DLD1 (cell line): ENCODE results near the gene CDC42SE2.
"Not testable (repeated sequence)": the region's sequence is repeated elsewhere in the genome, so short reads cannot be mapped to it uniquely, and the experiment has no call there.

Source experiments
- in situ Hi-C: cut with HindIII; loops from 2 replicates; pipeline ENCODE4 v1.10.0; 2017; ENCODE audit warnings: low sequenced_read_pairs

CDC42SE2 gene

GRCh38 chr5:131386779-131387178 is 122.9 kb downstream of the CDC42SE2 start:
- in situ Hi-C loops: no loop called here

GRCh38 chr5:131387255-131387654 is 123.4 kb downstream of the CDC42SE2 start:
- in situ Hi-C loops: no loop called here

GRCh38 chr5:131389096-131389868 is 125.4 kb downstream of the CDC42SE2 start:
- in situ Hi-C loops: no loop called here

- in situ Hi-C loops: no loop called here
Observed at GRCh38 chr5:131389869-131390265, 126.0 kb downstream of the CDC42SE2 start.

- in situ Hi-C loops: no loop called here
Observed at GRCh38 chr5:131392466-131393095, 128.7 kb downstream of the CDC42SE2 start.

GRCh38 chr5:131393498-131393968 is 129.7 kb downstream of the CDC42SE2 start:
- in situ Hi-C loops: no loop called here

GRCh38 chr5:131394128-131394527 is 130.3 kb downstream of the CDC42SE2 start:
- in situ Hi-C loops: no loop called here

GRCh38 chr5:131396015-131396414 is 132.2 kb downstream of the CDC42SE2 start:
- in situ Hi-C loops: no loop called here

- in situ Hi-C loops: no loop called here
Observed at GRCh38 chr5:131396630-131397273, 132.9 kb downstream of the CDC42SE2 start.

GRCh38 chr5:131399007-131399406 is 135.2 kb downstream of the CDC42SE2 start:
- in situ Hi-C loops: not testable (repeated sequence)

GRCh38 chr5:131400585-131400984 is 136.7 kb downstream of the CDC42SE2 start:
- in situ Hi-C loops: no loop called here

GRCh38 chr5:131405674-131406073 is 141.8 kb downstream of the CDC42SE2 start:
- in situ Hi-C loops: no loop called here

GRCh38 chr5:131406076-131406475 is 142.2 kb downstream of the CDC42SE2 start:
- in situ Hi-C loops: no loop called here

- in situ Hi-C loops: no loop called here
Observed at GRCh38 chr5:131406975-131407638, 143.3 kb downstream of the CDC42SE2 start.

GRCh38 chr5:131413605-131414559 is 150.0 kb downstream of the CDC42SE2 start:
- in situ Hi-C loops: no loop called here

GRCh38 chr5:131416729-131417128 is 152.9 kb downstream of the CDC42SE2 start:
- in situ Hi-C loops: no loop called here

- in situ Hi-C loops: no loop called here
Observed at GRCh38 chr5:131417240-131417869, 153.5 kb downstream of the CDC42SE2 start.

- in situ Hi-C loops: no loop called here
Observed at GRCh38 chr5:131418846-131419245, 155.0 kb downstream of the CDC42SE2 start.

- in situ Hi-C loops: no loop called here
Observed at GRCh38 chr5:131419877-131420276, 156.0 kb downstream of the CDC42SE2 start.

- in situ Hi-C loops: no loop called here
Observed at GRCh38 chr5:131423056-131423455, 159.2 kb downstream of the CDC42SE2 start.
